Measurements from ENCODE around the gene CERK.
A peak's percentile ranks its signal among the peaks of the same experiment; 100 is the strongest.
"Not testable (repeated sequence)": the region's sequence is repeated elsewhere in the genome, so short reads cannot be mapped to it uniquely, and the experiment has no call there.

Gene CERK

GRCh38 chr22:46736705-46737104 lies 1.3 kb downstream of the CERK start:
- no peaks in the 10 kb centered on the region for H3K27me3 ChIP-seq (ENCODE audit: control insufficient read depth, insufficient read depth, low read length)
- H3K9me3 ChIP-seq (replicated peaks; ENCODE audit: low read length) = no peaks in the 10 kb centered on the region
- H3K4me1 ChIP-seq (ENCODE audit: control insufficient read depth, insufficient read depth, low read length) = peaks cover 42% of the 10 kb centered on the region
- peak overlapping the region; percentile 68 for H3K4me3 ChIP-seq (ENCODE audit: low read length)
- H3K9ac ChIP-seq (ENCODE audit: low read depth, low read length) = peak overlapping the region; percentile 78
- H3K36me3 ChIP-seq (ENCODE audit: insufficient read depth, low read length) = no peaks in the 10 kb centered on the region
- peak overlapping the region; percentile 76 for H3K4me2 ChIP-seq (ENCODE audit: low read length)

- Histone ChIP-seq H3K4me2 (ENCODE audit: low read length) (peak overlapping the region; percentile 76), H3K4me1 (ENCODE audit: control insufficient read depth, insufficient read depth, low read length) (peaks cover 42% of the 10 kb centered on the region), H3K36me3 (ENCODE audit: insufficient read depth, low read length) (no peaks in the 10 kb centered on the region), H3K9ac (ENCODE audit: low read depth, low read length) (no peak overlapping the region), H3K9me3 (replicated peaks; ENCODE audit: low read length) (no peaks in the 10 kb centered on the region), H3K4me3 (ENCODE audit: low read length) (no peak overlapping the region), H3K27me3 (ENCODE audit: control insufficient read depth, insufficient read depth, low read length) (no peaks in the 10 kb centered on the region)
Observed at GRCh38 chr22:46735747-46736608, 2.1 kb downstream of the CERK start.

GRCh38 chr22:46734830-46735453 lies 3.1 kb downstream of the CERK start:
- no peak overlapping the region for H3K4me3 ChIP-seq (ENCODE audit: low read length)
- H3K9me3 ChIP-seq (replicated peaks; ENCODE audit: low read length) = no peaks in the 10 kb centered on the region
- H3K4me2 ChIP-seq (ENCODE audit: low read length) = peak overlapping the region; percentile 48
- no peak overlapping the region for H3K9ac ChIP-seq (ENCODE audit: low read depth, low read length)
- H3K4me1 ChIP-seq (ENCODE audit: control insufficient read depth, insufficient read depth, low read length) = peaks cover 42% of the 10 kb centered on the region
- no peaks in the 10 kb centered on the region for H3K36me3 ChIP-seq (ENCODE audit: insufficient read depth, low read length)
- no peaks in the 10 kb centered on the region for H3K27me3 ChIP-seq (ENCODE audit: control insufficient read depth, insufficient read depth, low read length)

- H3K9ac ChIP-seq (ENCODE audit: low read depth, low read length); H3K4me3 ChIP-seq (ENCODE audit: low read length); H3K9me3 ChIP-seq (replicated peaks; ENCODE audit: low read length); H3K36me3 ChIP-seq (ENCODE audit: insufficient read depth, low read length); H3K27me3 ChIP-seq (ENCODE audit: control insufficient read depth, insufficient read depth, low read length): not testable (repeated sequence)
- Histone ChIP-seq H3K4me1 (ENCODE audit: control insufficient read depth, insufficient read depth, low read length) (peaks cover 37% of the 10 kb centered on the region), H3K4me2 (ENCODE audit: low read length) (peak overlapping the region; percentile 48)
Observed at GRCh38 chr22:46734213-46734722, 3.8 kb downstream of the CERK start.

GRCh38 chr22:46732513-46732912 lies 5.5 kb downstream of the CERK start:
- no peaks in the 10 kb centered on the region for H3K36me3 ChIP-seq (ENCODE audit: insufficient read depth, low read length)
- H3K9ac ChIP-seq (ENCODE audit: low read depth, low read length) = no peak overlapping the region
- no peaks in the 10 kb centered on the region for H3K9me3 ChIP-seq (replicated peaks; ENCODE audit: low read length)
- H3K4me2 ChIP-seq (ENCODE audit: low read length) = no peak overlapping the region
- peaks cover 30% of the 10 kb centered on the region for H3K4me1 ChIP-seq (ENCODE audit: control insufficient read depth, insufficient read depth, low read length)
- no peaks in the 10 kb centered on the region for H3K27me3 ChIP-seq (ENCODE audit: control insufficient read depth, insufficient read depth, low read length)
- no peak overlapping the region for H3K4me3 ChIP-seq (ENCODE audit: low read length)

GRCh38 chr22:46732041-46732379 lies 6.0 kb downstream of the CERK start:
- H3K4me2 ChIP-seq (ENCODE audit: low read length) = no peak overlapping the region
- H3K36me3 ChIP-seq (ENCODE audit: insufficient read depth, low read length) = no peaks in the 10 kb centered on the region
- H3K9me3 ChIP-seq (replicated peaks; ENCODE audit: low read length) = no peaks in the 10 kb centered on the region
- no peaks in the 10 kb centered on the region for H3K27me3 ChIP-seq (ENCODE audit: control insufficient read depth, insufficient read depth, low read length)
- no peak overlapping the region for H3K9ac ChIP-seq (ENCODE audit: low read depth, low read length)
- H3K4me3 ChIP-seq (ENCODE audit: low read length) = no peak overlapping the region
- H3K4me1 ChIP-seq (ENCODE audit: control insufficient read depth, insufficient read depth, low read length) = peaks cover 30% of the 10 kb centered on the region

GRCh38 chr22:46731246-46732040 lies 6.6 kb downstream of the CERK start:
- Histone ChIP-seq H3K4me2 (ENCODE audit: low read length) (no peak overlapping the region), H3K27me3 (ENCODE audit: control insufficient read depth, insufficient read depth, low read length) (no peaks in the 10 kb centered on the region), H3K4me1 (ENCODE audit: control insufficient read depth, insufficient read depth, low read length) (peaks cover 27% of the 10 kb centered on the region), H3K4me3 (ENCODE audit: low read length) (no peak overlapping the region), H3K36me3 (ENCODE audit: insufficient read depth, low read length) (no peaks in the 10 kb centered on the region), H3K9ac (ENCODE audit: low read depth, low read length) (no peak overlapping the region), H3K9me3 (replicated peaks; ENCODE audit: low read length) (no peaks in the 10 kb centered on the region)

- Histone ChIP-seq H3K36me3 (ENCODE audit: insufficient read depth, low read length) (no peaks in the 10 kb centered on the region), H3K9ac (ENCODE audit: low read depth, low read length) (no peak overlapping the region), H3K27me3 (ENCODE audit: control insufficient read depth, insufficient read depth, low read length) (no peaks in the 10 kb centered on the region), H3K9me3 (replicated peaks; ENCODE audit: low read length) (no peaks in the 10 kb centered on the region), H3K4me3 (ENCODE audit: low read length) (no peak overlapping the region), H3K4me1 (ENCODE audit: control insufficient read depth, insufficient read depth, low read length) (peaks cover 26% of the 10 kb centered on the region), H3K4me2 (ENCODE audit: low read length) (no peak overlapping the region)
Observed at GRCh38 chr22:46730568-46731245, 7.3 kb downstream of the CERK start.

- H3K27me3 ChIP-seq (ENCODE audit: control insufficient read depth, insufficient read depth, low read length) = no peaks in the 10 kb centered on the region
- no peak overlapping the region for H3K9ac ChIP-seq (ENCODE audit: low read depth, low read length)
- peaks cover 10% of the 10 kb centered on the region for H3K36me3 ChIP-seq (ENCODE audit: insufficient read depth, low read length)
- no peak overlapping the region for H3K4me3 ChIP-seq (ENCODE audit: low read length)
- H3K9me3 ChIP-seq (replicated peaks; ENCODE audit: low read length) = no peaks in the 10 kb centered on the region
- H3K4me1 ChIP-seq (ENCODE audit: control insufficient read depth, insufficient read depth, low read length) = peaks cover 8% of the 10 kb centered on the region
- no peak overlapping the region for H3K4me2 ChIP-seq (ENCODE audit: low read length)
Observed at GRCh38 chr22:46728470-46728869, 9.6 kb downstream of the CERK start.

GRCh38 chr22:46727813-46728364 lies 10.2 kb downstream of the CERK start:
- Histone ChIP-seq H3K36me3 (ENCODE audit: insufficient read depth, low read length) (peaks cover 10% of the 10 kb centered on the region), H3K4me1 (ENCODE audit: control insufficient read depth, insufficient read depth, low read length) (peaks cover 8% of the 10 kb centered on the region), H3K9ac (ENCODE audit: low read depth, low read length) (no peak overlapping the region)

GRCh38 chr22:46726986-46727317 lies 11.1 kb downstream of the CERK start:
- peaks cover 8% of the 10 kb centered on the region for H3K4me1 ChIP-seq (ENCODE audit: control insufficient read depth, insufficient read depth, low read length)
- peaks cover 10% of the 10 kb centered on the region for H3K36me3 ChIP-seq (ENCODE audit: insufficient read depth, low read length)
- no peaks in the 10 kb centered on the region for H3K27me3 ChIP-seq (ENCODE audit: control insufficient read depth, insufficient read depth, low read length)
- H3K4me3 ChIP-seq (ENCODE audit: low read length) = no peak overlapping the region
- H3K9ac ChIP-seq (ENCODE audit: low read depth, low read length) = no peak overlapping the region
- H3K9me3 ChIP-seq (replicated peaks; ENCODE audit: low read length) = no peaks in the 10 kb centered on the region
- H3K4me2 ChIP-seq (ENCODE audit: low read length) = no peak overlapping the region

More at GRCh38 chr22:46727813-46728364, 10.2 kb downstream of the CERK start:
- Histone ChIP-seq H3K27me3 (ENCODE audit: control insufficient read depth, insufficient read depth, low read length) (no peaks in the 10 kb centered on the region), H3K4me3 (ENCODE audit: low read length) (no peak overlapping the region), H3K9me3 (replicated peaks; ENCODE audit: low read length) (no peaks in the 10 kb centered on the region), H3K4me2 (ENCODE audit: low read length) (no peak overlapping the region)
